GM23338 (cell line): ENCODE measurements around the gene SLC25A25.

ENCODE experiments used
- EZH2 ChIP-seq: fragments of 200-600 bp; sonication (generic); IDR thresholded peaks from one replicate; pipeline ENCODE4 v1.8.0; 2017; ENCODE audit warnings: antibody characterized with exemption, mild to moderate bottlenecking, low read depth; ENCODE audit not compliant: unreplicated experiment
- NANOG ChIP-seq: IDR thresholded peaks from 2 replicates; pipeline ENCODE4 v1.6.1; 2016; ENCODE audit warnings: antibody characterized with exemption, borderline replicate concordance
- POLR2AphosphoS5 ChIP-seq: IDR thresholded peaks from 2 replicates; pipeline ENCODE4 v1.6.1; 2016; ENCODE audit warnings: antibody characterized with exemption, low read depth
- TF ChIP-seq, protein P1 (sequence below), 2 experiments: fragments of 200-600 bp in 1 of 2; sonication (generic) in 1 of 2; conservative IDR thresholded peaks; 2 replicates each; pipeline versions ENCODE4 v1.5.1 to v1.6.1; 2016 to 2017; ENCODE audit warnings: antibody characterized with exemption in 2 of 2, low read depth in 2 of 2, mild to moderate bottlenecking in 2 of 2, moderate library complexity in 1 of 2
- TF ChIP-seq, protein P2 (sequence below): IDR thresholded peaks from one replicate; pipeline ENCODE4 v1.6.1; 2018; ENCODE audit warnings: antibody characterized with exemption; ENCODE audit not compliant: unreplicated experiment

DNA sequence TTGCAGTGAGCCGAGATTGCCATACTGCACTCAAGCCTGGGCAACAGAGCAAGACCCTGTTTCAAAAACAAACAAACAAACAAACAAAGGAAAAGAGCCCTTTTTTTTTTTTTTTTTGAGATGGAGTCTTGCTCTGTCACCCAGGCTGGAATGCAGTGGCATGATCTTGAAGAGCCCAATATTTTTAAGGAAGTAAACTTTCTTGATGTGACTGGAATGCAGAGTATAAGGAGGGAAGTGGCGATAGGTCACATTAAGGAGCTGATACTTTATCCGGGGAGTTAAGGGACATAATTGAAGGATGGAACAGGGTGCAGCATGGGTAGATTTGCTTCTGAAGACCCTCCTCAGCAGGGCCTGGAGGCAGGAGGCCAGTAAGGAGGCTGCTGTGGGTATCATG, 13.9 kb upstream of the SLC25A25 start:
- TF ChIP-seq, protein P1, sequence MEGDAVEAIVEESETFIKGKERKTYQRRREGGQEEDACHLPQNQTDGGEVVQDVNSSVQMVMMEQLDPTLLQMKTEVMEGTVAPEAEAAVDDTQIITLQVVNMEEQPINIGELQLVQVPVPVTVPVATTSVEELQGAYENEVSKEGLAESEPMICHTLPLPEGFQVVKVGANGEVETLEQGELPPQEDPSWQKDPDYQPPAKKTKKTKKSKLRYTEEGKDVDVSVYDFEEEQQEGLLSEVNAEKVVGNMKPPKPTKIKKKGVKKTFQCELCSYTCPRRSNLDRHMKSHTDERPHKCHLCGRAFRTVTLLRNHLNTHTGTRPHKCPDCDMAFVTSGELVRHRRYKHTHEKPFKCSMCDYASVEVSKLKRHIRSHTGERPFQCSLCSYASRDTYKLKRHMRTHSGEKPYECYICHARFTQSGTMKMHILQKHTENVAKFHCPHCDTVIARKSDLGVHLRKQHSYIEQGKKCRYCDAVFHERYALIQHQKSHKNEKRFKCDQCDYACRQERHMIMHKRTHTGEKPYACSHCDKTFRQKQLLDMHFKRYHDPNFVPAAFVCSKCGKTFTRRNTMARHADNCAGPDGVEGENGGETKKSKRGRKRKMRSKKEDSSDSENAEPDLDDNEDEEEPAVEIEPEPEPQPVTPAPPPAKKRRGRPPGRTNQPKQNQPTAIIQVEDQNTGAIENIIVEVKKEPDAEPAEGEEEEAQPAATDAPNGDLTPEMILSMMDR (conservative IDR thresholded peaks at IDR 0.05; ENCODE audit: low read depth in 2 of 2) = no peak
- no peak for TF ChIP-seq POLR2AphosphoS5
- no peak for TF ChIP-seq EZH2
- TF ChIP-seq, protein P2, sequence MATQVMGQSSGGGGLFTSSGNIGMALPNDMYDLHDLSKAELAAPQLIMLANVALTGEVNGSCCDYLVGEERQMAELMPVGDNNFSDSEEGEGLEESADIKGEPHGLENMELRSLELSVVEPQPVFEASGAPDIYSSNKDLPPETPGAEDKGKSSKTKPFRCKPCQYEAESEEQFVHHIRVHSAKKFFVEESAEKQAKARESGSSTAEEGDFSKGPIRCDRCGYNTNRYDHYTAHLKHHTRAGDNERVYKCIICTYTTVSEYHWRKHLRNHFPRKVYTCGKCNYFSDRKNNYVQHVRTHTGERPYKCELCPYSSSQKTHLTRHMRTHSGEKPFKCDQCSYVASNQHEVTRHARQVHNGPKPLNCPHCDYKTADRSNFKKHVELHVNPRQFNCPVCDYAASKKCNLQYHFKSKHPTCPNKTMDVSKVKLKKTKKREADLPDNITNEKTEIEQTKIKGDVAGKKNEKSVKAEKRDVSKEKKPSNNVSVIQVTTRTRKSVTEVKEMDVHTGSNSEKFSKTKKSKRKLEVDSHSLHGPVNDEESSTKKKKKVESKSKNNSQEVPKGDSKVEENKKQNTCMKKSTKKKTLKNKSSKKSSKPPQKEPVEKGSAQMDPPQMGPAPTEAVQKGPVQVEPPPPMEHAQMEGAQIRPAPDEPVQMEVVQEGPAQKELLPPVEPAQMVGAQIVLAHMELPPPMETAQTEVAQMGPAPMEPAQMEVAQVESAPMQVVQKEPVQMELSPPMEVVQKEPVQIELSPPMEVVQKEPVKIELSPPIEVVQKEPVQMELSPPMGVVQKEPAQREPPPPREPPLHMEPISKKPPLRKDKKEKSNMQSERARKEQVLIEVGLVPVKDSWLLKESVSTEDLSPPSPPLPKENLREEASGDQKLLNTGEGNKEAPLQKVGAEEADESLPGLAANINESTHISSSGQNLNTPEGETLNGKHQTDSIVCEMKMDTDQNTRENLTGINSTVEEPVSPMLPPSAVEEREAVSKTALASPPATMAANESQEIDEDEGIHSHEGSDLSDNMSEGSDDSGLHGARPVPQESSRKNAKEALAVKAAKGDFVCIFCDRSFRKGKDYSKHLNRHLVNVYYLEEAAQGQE = no peak
- no peak for TF ChIP-seq NANOG
